OCI-LY7 (cell line): ENCODE data around the gene CORO2A.

Experiments used
- EZH2phosphoT487 ChIP-seq: fragments of 200-600 bp; sonication (generic); IDR thresholded peaks from 2 replicates; pipeline ENCODE4 v1.6.1; 2018; ENCODE audit warnings: low read depth, borderline replicate concordance, mild to moderate bottlenecking, mixed run types, antibody characterized with exemption, low read length, moderate library complexity, mixed read lengths
- TF ChIP-seq, protein P1 (sequence below): fragments of 200-600 bp; sonication (generic); conservative IDR thresholded peaks from 2 replicates; pipeline ENCODE4 v1.5.1; 2014; ENCODE audit warnings: mild to moderate bottlenecking, antibody characterized with exemption, low read length, moderate library complexity, mixed read lengths

DNA sequence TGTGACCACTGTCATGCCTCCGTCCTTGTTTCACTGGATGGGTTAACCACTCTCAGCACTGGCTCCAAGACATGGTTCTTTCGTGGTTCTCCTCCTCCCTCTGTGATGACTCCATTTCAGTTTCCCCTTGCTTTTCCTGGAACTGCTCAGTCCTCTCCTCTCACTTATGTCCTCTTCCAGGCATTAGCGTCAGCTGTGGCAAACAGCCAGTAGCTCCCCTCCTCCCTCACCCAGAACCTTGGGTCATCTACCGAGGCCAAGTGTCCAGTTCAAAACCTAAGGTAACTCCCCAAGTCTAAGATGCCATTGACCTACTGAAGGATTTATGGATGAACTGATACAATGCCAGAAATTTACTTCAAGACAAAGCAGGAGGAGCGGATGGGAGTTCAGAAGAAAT is 9.8 kb upstream of the CORO2A start:
- TF ChIP-seq, protein P1, sequence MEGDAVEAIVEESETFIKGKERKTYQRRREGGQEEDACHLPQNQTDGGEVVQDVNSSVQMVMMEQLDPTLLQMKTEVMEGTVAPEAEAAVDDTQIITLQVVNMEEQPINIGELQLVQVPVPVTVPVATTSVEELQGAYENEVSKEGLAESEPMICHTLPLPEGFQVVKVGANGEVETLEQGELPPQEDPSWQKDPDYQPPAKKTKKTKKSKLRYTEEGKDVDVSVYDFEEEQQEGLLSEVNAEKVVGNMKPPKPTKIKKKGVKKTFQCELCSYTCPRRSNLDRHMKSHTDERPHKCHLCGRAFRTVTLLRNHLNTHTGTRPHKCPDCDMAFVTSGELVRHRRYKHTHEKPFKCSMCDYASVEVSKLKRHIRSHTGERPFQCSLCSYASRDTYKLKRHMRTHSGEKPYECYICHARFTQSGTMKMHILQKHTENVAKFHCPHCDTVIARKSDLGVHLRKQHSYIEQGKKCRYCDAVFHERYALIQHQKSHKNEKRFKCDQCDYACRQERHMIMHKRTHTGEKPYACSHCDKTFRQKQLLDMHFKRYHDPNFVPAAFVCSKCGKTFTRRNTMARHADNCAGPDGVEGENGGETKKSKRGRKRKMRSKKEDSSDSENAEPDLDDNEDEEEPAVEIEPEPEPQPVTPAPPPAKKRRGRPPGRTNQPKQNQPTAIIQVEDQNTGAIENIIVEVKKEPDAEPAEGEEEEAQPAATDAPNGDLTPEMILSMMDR, result no peak
- TF ChIP-seq EZH2phosphoT487, result no peak
